Stimulated activated CD4-positive, alpha-beta T cell treated with anti-CD3 and anti-CD28 coated beads, Interleukin-15, amount 100 ng/mL, for 24 hours (primary cell): ENCODE results near the gene TNS1.

Experiments used
- DNase-seq: peaks from one replicate; pipeline ENCODE4 v3.0.0-alpha.2; 2020

Gene TNS1

GRCh38 chr2:217941886-217942728 is 60.7 kb downstream of the TNS1 start:
- DNase-seq = no peak

GRCh38 chr2:217941339-217941738 is 61.5 kb downstream of the TNS1 start:
- no peak for DNase-seq

GRCh38 chr2:217940261-217941220 is 62.3 kb downstream of the TNS1 start:
- DNase-seq = no peak

- DNase-seq = no peak
These were observed 63.1 kb downstream of the TNS1 start for GRCh38 chr2:217939629-217940245.

- DNase-seq = no peak
These were observed 63.6 kb downstream of the TNS1 start for GRCh38 chr2:217939220-217939619.

GRCh38 chr2:217938036-217938435 is 64.8 kb downstream of the TNS1 start:
- no peak for DNase-seq

- no peak for DNase-seq
These were observed 65.3 kb downstream of the TNS1 start for GRCh38 chr2:217937446-217937845.

- DNase-seq = no peak
These were observed 65.8 kb downstream of the TNS1 start for GRCh38 chr2:217936952-217937351.

GRCh38 chr2:217935901-217936684 is 66.7 kb downstream of the TNS1 start:
- no peak for DNase-seq

GRCh38 chr2:217935235-217935879 is 67.4 kb downstream of the TNS1 start:
- DNase-seq = no peak

GRCh38 chr2:217934321-217935131 is 68.3 kb downstream of the TNS1 start:
- no peak for DNase-seq

GRCh38 chr2:217933617-217933993 is 69.2 kb downstream of the TNS1 start:
- DNase-seq = no peak

- no peak for DNase-seq
These were observed 69.8 kb downstream of the TNS1 start for GRCh38 chr2:217932803-217933616.

GRCh38 chr2:217931846-217932560 is 70.8 kb downstream of the TNS1 start:
- DNase-seq = no peak

- no peak for DNase-seq
These were observed 71.8 kb downstream of the TNS1 start for GRCh38 chr2:217930761-217931563.

GRCh38 chr2:217929757-217930707 is 72.8 kb downstream of the TNS1 start:
- DNase-seq = no peak

- DNase-seq = no peak
These were observed 73.5 kb downstream of the TNS1 start for GRCh38 chr2:217929272-217929671.
